Measurements from ENCODE around the gene SLC16A3. TPM values are rescaled to one million over a fixed set of nuclear protein-coding genes. Genes with fewer than 3 reads are reported as not detected.

SLC16A3 gene
- total and polyA plus RNA-seq, 9 of the 15 experiments (the other 6 are each of a cell fraction or from before 2014, with no cell fraction given) = 0.11 to 5.4 (median 1.2) TPM; not detected in 2

- TF ChIP-seq HINFP (tag; conservative IDR thresholded peaks at IDR 0.05; ENCODE audit: low read depth) (no peak), ZNF592 (IDR thresholded peaks at IDR 0.05) (0 out of 2 replicates have a peak, but pooled peaks have one; percentile 5), SUPT5H (IDR thresholded peaks at IDR 0.05) (0 out of 2 replicates have a peak, but pooled peaks have one; percentile 12), PHF8 (IDR thresholded peaks at IDR 0.05; ENCODE audit: borderline replicate concordance, low read length) (no peak), MBD2 (IDR thresholded peaks at IDR 0.05; ENCODE audit: borderline replicate concordance, low read depth) (no peak), ZNF830 (CRISPR knock-in tag; IDR thresholded peaks at IDR 0.05) (0 out of 2 replicates have a peak, but pooled peaks have one; percentile 9), NEUROD1 (IDR thresholded peaks at IDR 0.05; ENCODE audit: borderline replicate concordance, low read depth, low read length, partially characterized antibody) (no peak), MCM7 (IDR thresholded peaks at IDR 0.05) (no peak), MYBL2 (IDR thresholded peaks at IDR 0.05; ENCODE audit: low read depth) (no peak), MYBL2 (CRISPR knock-in tag; IDR thresholded peaks at IDR 0.05; ENCODE audit: borderline replicate concordance) (no peak), CBX3 (IDR thresholded peaks at IDR 0.05; ENCODE audit: borderline replicate concordance in 1 of 2, low read length in 2 of 2) (no peak), HMGN3 (IDR thresholded peaks at IDR 0.05; ENCODE audit: borderline replicate concordance, extremely low read depth, insufficient read length, low read depth, low read length) (peak; percentile 17), ZNF449 (CRISPR knock-in tag; IDR thresholded peaks at IDR 0.05) (no peak), HDAC1 (IDR thresholded peaks at IDR 0.05) (no peak), MECOM (CRISPR knock-in tag; IDR thresholded peaks at IDR 0.05) (no peak), MAFG (tag; conservative IDR thresholded peaks at IDR 0.05) (no peak), ZNF143 (CRISPR knock-in tag; IDR thresholded peaks at IDR 0.05) (no peak), USF1 (CRISPR knock-in tag; IDR thresholded peaks at IDR 0.05) (no peak)
Observed at GRCh38 chr17:82241183-82241925, 12.5 kb downstream of the SLC16A3 start (continued).
